NCI-H2196 (cell line): ENCODE results near the gene OTULIN.

Experiments used
- DNase-seq: peaks from one replicate; lab custom pipeline; 2025; ENCODE audit not compliant: unreplicated experiment; lab: John Stamatoyannopoulos, UW

Gene OTULIN

DNA sequence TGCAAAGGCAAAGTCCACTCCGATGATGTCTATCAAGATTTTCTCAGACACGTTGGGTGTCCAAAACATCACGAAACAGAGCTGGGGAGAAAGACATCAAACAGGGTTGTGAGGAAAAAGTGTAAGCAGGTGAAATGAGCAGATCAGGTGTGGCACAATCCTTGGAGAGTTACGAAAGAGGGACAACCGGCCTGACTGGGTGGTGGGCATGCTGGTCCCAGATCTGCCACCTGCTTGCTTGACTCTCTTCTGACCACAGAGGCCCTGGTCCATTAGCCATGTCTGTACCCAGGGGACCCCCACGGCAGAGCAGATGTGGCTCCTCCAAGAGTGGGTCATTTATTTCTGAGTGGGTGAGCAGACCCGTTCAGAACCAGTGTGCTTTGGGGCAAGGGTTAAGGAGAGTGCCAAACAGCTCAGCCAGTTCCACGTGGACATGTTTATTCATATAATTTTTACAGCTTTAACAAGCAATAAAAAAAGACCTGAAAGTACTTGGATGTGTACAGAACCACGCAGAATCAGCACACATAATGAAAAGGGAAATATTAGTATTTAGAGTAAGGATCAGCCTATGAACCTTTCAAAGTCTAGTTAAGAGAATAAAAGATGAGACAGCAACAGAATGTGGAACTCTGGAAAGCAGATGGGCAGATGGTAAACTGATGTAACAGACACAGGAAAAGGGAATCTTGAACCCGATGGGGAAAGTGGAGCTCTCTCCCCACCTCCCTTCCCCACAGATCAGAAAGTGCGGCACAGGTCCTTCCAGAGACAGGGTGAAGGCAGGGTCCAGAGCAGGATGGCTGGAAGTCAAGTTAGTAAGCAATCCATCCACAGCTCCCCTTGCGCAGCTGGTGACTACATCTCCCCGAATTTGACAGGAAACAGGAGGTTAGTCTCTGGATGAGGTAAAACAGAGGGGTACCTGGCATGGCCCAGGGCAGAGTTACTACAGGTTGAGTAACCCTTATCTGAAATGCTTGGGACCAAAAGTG, 52.5 kb downstream of the OTULIN start:
- no peak for DNase-seq

DNA sequence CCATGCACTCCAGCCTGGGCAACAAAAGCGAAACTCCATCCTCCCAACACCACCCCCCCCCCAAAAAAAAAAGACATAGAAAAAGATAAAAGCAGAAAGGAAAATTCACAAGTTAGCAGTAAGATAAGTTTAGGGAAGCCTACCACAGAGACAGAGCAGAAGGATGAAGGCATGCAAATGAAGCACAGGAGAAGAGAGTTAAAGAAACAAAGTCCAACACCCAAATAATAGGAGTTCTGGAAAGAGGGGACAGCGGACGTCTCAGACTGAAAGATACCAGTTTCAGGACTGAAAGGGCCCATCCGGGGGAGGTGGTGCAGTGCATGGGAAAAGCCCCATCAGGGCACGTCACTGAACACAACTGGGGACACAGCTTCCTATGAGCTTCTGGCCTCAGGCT, 54.3 kb downstream of the OTULIN start:
- no peak for DNase-seq

DNA sequence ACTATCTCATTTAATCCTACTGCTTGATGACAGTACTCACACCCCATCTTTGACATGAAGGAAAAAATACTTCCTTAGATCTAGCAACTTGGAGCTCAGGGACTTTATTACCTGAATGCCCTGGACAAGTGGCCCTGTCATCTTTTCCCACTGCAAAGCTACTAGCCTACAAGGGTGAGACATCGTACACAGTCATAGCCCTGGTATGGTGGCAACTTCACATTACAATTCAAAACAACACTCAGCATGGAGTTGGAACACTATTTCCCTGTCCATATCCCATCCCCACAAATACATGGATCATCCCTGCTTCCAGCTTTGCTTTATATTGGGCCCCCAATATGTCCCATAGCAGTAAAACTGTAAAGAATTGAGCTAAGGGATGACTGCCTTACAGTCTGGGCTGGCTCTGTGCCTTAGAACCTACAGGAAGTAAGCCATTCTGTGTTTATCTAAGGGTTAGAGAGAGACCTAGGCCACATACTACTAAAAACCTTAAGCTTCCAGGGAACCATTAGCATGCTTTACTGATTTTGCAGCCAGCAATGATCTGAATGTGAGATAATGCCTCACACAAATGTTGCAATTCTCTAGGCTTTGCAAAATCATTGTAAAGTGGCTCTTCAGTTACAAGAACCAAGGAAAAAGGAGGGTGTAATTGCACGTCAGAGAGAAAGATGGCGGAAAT, 55.9 kb downstream of the OTULIN start:
- no peak for DNase-seq

DNA sequence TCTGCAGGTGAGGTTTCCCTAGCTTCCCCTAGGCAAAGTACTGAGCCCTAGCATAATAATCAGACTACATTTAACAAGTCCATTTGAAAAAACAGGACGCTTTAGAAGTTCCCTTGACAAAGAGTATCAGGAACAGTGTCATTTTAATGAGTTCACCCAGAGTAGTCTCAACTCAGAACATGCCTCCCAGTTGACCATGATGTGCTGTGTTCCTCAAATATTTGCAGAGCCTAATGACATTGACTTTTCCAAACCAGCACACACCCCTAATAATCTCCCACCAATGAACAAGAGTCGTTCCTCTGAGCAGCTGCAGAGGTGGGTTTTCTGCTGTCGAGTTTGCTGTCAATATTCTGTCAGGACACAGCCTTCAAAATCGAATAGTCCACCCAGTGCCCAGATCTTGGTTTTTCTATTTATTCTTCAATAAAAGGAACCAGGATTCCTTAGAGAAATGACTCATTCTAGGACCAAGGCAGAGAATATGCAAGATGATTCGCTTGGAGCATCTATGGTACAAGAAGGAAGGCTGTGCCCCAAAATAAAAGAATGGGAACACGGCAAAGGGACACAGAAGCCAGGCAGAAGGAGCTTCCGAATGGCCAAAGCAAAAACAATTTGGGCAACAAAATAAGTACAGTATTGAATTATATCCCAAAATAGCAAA, 57.6 kb downstream of the OTULIN start:
- no peak for DNase-seq

DNA sequence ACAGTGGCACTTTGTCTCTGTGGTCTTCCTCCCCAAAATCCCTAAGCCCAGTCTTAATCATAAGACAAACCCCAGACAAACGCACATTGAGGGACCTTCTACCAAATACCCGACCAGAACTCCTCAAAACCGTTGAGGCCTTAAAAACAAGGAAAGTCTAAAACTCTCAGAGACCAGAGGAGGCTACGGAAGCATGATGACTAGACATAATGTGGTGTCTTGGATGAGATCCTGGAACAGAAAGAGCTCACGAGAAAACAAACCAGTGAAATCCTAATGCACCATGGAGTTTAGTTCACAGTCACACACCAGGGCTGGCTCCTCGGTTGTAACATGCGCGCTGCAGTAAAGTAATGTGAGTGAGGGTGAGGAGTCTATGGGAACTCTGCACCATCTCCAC, 58.4 kb downstream of the OTULIN start:
- DNase-seq = no peak

DNA sequence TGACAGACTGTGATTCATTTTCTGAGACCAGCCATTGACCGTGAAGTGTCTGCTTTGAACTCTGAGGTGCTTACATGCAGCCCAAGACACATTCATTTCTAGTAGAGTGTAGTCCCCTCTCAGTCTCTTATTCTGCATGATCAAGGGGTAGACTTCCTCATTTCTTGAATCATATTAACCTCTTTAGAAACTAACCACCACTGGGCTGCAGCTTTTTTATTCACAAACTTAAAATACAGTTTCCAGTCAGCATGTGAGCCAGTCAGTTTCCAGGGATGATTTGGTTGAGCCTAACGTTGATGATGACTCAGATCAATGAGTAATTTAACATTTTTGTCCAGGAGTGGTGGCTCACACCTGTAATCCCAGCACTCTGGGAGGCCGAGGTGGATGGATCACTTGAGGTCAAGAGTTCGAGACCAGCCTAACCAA, 59.2 kb downstream of the OTULIN start:
- DNase-seq = no peak

DNA sequence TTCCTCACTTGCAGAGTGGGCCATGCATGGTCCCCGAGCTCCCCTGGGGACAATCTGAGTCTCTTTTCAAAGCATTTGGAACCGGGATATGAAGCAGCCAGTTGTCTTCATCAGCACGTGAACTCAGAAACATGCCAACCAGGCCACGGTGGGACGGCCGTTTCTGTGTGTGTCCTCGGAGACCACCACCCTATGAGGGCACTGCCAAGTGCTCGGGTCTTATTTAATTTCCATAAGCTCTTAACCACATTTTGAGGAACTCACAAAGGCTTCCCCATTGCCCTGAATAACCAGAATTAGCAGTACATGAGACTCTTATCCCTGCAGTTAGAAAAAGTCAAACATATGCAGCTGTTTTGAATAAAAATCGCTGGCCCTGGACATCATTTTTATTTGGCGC, 60.1 kb downstream of the OTULIN start:
- DNase-seq = no peak

DNA sequence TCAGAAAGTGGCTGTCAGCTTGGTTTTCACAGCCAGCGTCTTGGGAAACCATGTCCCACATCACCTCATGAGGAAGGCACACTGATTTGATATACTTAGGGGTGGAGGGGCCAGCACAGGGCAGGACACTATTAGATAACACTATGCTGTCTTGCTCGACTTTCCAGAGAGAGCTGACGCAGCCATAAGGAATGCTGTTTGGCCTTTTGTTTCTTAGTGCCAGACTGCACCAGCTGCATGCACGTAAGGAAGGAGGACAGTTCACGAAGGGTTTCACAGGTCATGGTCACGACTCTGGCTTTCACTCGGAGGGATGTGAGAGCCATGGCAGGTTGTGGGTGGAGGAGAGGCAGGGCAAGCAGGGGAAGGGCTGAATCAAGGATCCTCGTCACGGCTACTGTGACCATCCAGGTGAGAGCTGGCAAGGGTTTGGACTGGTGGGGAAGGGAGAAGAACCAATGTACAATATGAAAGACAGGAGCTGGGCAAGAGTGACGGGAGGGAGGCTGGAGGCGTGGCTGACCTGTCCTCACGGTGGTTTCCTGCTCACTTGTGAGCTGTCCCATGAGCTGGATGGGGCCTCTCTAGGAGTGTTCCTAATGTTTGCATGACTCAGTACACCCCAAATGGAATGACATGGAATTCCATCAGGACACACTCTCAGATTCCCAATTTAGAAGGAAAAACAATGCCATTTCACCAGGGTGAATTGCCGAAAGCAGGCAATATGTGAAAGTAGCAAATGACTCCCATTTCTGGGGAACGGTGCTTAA, 61.7 kb downstream of the OTULIN start:
- DNase-seq = no peak

DNA sequence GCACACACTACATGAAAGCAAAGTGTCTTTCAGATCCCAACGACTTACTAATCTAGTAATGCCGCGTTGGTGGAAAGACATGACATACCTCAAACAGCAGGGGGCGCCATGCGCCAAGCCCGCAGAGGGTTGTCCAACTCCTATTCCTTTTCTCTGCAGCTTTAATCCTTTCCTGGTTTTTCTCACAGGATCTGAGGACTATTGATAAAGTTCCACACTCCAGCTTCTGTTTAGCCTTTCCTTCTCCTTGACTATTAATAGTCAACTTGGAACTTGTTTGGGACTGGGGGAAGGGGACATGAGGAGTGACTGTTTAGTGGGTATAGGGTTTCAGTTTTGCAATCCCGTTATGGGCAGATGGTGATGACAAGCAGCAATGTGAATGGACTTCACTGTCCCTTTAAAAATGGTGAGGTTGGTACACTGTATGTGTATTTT, 62.9 kb downstream of the OTULIN start:
- DNase-seq = peak; percentile 84

DNA sequence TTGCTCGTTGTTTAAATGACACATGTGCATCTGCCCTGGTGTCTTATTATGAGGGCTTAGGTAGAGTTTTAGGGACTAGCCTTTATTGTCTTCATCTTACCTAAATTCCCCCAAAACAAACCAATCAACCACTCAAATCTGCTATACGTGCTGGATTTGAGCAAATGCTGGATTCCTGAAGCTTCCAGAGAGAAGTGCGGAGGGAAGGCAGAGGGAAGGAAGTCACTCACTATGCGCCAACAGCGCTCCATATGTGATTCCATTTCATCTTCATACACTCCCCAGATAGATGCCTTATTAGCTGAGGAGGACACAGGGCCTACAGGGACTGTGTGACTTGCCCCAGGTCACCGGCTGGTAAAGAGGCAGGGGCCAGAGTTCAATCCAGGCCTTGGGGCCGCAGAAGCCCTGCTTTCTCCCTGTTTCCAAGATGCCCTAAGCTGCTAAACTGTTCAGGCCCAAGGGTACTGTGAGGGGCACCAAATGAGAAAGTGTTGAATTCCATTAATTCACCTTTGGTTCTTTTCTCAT, 63.5 kb downstream of the OTULIN start:
- no peak for DNase-seq

DNA sequence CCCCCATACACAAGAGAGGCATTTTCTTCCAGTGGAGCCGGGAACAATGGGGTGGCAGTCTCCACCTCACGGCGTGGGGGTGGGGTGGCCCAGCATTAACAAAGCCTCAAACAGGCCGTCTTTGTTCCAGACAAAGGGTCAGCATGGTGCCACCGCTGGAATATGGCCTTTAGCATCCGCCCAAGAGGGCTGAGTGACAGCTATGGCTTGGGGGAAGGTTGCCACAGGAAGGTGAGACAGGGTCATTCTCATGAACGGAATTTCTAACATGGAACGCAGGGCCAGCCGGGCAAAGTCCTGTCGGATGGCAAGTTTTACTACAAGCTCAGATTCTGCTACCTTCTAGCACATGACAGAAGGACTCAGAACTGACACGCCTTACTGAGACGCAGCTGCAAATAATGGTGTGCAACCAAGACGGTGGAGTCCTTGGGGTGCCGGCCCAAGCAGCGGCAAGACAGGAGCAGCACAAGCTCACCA, 64.0 kb downstream of the OTULIN start:
- DNase-seq = no peak

DNA sequence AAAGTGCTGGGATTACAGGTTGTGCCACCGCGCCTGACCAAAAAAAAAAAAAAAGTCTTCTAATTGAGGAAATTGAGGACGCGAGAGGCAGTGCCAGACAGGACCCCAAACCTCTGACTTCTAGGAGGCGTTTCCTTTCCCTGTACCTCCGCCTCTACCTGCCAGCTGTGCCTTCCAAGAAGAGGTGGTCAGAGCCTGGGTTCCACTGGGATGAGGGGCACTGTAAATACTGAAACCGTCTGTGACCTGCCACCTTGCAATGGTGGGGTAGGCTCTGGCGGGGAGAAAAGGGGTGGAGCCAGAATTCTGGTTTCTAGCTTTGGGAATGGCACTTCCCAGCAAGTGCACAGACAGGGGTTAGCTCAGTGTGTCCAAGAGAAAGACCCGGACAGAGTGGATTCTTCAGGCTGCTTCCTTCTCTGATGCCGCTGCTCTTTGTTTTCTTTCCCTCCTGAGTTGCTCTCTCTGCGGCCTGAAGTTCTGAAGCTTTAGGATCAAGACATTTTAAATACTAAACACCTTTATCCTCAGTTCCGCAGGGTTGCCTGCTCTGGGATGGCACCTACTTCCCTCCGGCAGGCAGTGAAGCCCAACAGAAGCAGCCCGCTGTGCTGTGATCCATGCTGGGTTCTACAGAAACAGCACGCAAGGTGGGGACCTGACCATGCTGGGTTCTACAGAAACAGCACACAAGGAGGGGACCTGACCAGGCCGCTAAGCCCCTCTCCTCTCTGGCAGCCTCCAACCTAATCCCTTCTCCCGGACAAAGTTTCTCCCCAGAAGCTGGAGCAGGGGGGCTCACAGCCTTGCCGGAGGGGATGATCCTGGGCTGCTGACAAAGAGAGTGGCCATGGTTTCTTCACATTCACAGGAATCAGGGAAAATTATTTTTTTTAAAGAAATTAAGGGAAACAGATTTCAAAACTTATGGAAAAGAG, 65.2 kb downstream of the OTULIN start:
- no peak for DNase-seq

DNA sequence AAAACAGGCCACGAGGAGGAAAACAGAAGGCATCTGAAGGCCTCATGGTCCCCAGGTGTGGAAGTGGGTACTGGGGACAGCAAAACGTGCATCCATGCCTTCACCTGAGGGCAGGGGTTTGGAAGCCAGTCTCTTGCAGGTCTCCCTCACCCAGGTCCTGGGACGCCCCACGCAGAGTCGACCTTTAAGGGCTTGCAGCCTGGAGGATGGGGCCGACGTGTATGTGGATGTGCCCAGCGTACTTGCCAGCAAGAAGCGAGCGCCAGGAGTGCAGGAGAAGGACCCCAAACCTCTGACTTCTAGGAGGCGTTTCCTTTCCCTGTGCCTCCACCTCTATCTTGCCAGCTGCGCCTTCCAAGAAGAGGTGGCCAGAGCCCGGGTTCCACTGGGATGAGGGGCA, 65.9 kb downstream of the OTULIN start:
- DNase-seq = no peak

DNA sequence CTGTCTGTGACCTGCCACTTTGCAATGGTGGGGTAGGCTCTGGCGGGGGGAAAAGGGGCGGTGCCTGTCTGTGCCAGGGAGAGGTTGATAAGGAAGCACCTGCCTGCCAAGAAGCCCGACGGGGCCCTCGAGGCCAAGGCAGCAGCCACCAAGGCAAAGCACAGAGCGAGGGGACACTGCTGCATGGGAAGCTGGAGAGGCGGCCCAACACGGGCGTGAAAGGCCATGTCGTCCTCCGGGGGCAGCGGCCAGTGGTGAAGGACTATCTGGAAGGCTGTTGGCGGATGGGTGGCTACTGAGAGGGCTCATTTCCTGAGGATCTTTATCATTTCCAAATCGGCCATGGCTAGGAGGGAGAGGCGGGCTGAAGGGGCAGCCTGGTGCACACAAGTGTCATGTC, 66.4 kb downstream of the OTULIN start:
- DNase-seq = no peak

DNA sequence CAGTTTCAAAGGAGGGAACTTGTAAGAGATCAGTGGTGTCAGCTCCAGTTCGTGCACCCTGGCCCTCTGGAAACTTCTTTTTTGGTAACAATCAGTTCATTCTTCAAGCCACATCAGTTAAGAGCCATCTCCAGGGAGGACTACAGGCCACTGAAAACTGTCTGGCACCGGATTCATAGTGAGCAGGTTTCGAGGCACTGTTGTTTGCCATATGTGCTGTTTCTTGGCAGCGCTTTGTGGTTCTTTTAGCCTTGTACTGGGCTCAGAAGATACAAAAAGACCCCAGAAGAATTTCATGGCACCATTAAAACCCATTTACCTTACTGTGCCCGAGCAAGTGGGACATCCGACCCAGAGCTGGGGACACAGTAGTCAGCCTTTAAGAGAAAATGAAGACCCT, 68.5 kb downstream of the OTULIN start:
- DNase-seq = no peak

DNA sequence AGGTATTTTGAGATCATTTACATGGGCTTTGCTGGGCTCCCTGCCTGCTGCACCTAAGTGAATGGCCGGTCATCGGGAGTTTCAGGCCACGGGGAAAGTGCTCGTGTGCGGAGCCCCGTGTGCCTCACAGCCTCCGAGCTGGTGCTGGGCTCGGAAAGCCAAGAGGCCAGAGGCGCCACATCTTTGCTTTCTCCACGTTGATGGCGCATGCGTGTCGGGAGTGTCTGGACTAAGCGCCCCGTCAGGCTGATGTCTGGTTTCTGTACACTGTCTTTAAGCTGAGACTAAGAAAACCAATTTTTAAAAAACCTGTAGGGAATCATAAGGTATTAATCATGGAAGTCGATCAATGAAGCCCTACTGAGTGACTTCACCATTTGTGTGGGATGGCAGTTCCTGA, 69.1 kb downstream of the OTULIN start:
- DNase-seq = no peak

DNA sequence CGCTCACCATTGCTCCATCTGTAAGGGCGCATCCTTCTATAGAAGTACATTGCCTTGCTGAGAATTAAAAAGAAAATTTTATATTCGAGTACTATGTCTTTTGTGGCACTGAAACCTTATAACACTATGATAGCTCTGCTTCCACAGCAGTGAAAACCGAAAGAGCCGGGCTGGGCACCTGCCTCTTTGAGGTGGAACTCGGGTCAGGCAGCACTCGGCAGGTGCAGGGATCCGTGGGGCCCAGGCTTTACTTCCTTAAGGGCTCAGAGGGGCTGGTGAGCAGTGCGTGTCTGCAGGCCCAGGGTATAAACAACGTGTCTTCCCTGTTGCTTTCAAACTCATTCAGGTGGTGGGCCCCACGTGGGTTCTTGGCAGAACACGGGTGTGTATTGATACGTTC, 69.9 kb downstream of the OTULIN start:
- DNase-seq = no peak

DNA sequence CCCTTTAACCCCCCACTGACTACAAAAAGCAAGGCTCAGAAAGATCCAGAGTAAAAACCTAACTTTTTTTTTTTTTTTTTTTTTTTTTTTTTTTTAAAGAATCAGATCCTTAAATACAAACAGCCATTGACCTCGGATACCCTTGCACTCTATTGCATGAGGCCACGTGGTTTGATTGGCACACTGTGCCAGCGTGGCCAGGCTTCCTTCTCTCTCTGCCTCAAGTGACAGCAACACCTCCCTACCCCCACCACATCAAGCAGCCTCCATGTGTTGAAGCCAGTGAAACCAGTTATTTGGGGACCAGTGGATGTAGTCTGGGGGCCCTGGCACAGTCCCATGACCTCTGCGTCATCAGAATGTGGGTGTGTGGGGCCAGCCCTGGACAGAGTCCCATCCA, 71.4 kb downstream of the OTULIN start:
- no peak for DNase-seq

DNA sequence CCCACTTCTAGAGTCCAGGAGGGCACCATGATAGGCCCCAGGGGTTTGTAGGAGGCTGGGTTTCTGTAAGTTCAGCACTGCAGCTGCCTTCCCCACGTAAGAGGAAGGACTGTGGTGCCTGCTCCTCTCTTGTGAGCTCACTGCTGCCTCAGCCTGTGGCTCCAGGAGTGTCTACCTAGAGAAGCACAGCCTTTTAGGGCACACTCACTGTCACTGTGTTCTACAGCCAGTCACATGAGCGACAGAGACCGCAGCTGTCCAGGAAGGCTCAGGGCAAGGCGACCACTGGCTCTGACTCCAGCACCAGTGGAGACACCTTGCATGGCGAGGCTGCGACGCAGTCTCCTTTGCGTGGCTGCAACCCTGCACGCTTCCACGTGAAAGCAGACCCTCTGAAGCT, 72.8 kb downstream of the OTULIN start:
- no peak for DNase-seq
